ENCODE measurements around the gene BPIFB2. TPM values are rescaled to one million over a fixed set of nuclear protein-coding genes. Genes with fewer than 3 reads are reported as not detected.

BPIFB2 gene
- total RNA-seq, 1 donor from 2014 or later, result not detected

GRCh38 chr20:33061658-33062028 lies 54.1 kb downstream of the BPIFB2 start:
- no peaks in the 10 kb centered on the region for H3K27me3 ChIP-seq
- no peaks in the 10 kb centered on the region for H3K9me3 ChIP-seq
- H3K4me3 ChIP-seq, result no peak overlapping the region
- DNase-seq (no peak), ATAC-seq (no peak)
- no peak for TF ChIP-seq CTCF (IDR thresholded peaks at IDR 0.05)
- H3K36me3 ChIP-seq, result no peaks in the 10 kb centered on the region
- intact Hi-C loops (cut with DNase I), result no loop called here
- no peaks in the 10 kb centered on the region for H3K4me1 ChIP-seq
- no peak overlapping the region for H3K27ac ChIP-seq

GRCh38 chr20:33062105-33062824 lies 54.8 kb downstream of the BPIFB2 start:
- no peaks in the 10 kb centered on the region for H3K9me3 ChIP-seq
- ATAC-seq, result no peak
- DNase-seq, result no peak
- intact Hi-C loops (cut with DNase I), result no loop called here
- no peaks in the 10 kb centered on the region for H3K36me3 ChIP-seq
- no peaks in the 10 kb centered on the region for H3K4me1 ChIP-seq
- no peak overlapping the region for H3K4me3 ChIP-seq
- no peak for TF ChIP-seq CTCF (IDR thresholded peaks at IDR 0.05)
- H3K27me3 ChIP-seq, result no peaks in the 10 kb centered on the region
- H3K27ac ChIP-seq, result no peak overlapping the region

- H3K4me3 ChIP-seq, result no peak overlapping the region
- no peaks in the 10 kb centered on the region for H3K4me1 ChIP-seq
- ATAC-seq, result no peak
- TF ChIP-seq CTCF (IDR thresholded peaks at IDR 0.05), result no peak
- H3K27ac ChIP-seq, result no peak overlapping the region
- no peaks in the 10 kb centered on the region for H3K27me3 ChIP-seq
- intact Hi-C loops (cut with DNase I), result no loop called here
- no peak for DNase-seq
- no peaks in the 10 kb centered on the region for H3K9me3 ChIP-seq
- H3K36me3 ChIP-seq, result no peaks in the 10 kb centered on the region
Measured at GRCh38 chr20:33062825-33063149, 55.3 kb downstream of the BPIFB2 start.

GRCh38 chr20:33063271-33063670 lies 55.8 kb downstream of the BPIFB2 start:
- ATAC-seq (no peak), DNase-seq (no peak)
- TF ChIP-seq CTCF (IDR thresholded peaks at IDR 0.05), result no peak
- Histone ChIP-seq H3K9me3 (no peaks in the 10 kb centered on the region), H3K36me3 (no peaks in the 10 kb centered on the region), H3K27me3 (no peaks in the 10 kb centered on the region), H3K4me3 (no peak overlapping the region), H3K27ac (no peak overlapping the region), H3K4me1 (no peaks in the 10 kb centered on the region)
- intact Hi-C loops (cut with DNase I), result no loop called here

GRCh38 chr20:33064572-33065287 lies 57.2 kb downstream of the BPIFB2 start:
- DNase-seq (no peak), ATAC-seq (no peak)
- no peak overlapping the region for H3K27ac ChIP-seq
- no peaks in the 10 kb centered on the region for H3K9me3 ChIP-seq
- no peak for TF ChIP-seq CTCF (IDR thresholded peaks at IDR 0.05)
- intact Hi-C loops (cut with DNase I), result no loop called here
- H3K4me1 ChIP-seq, result no peaks in the 10 kb centered on the region
- no peaks in the 10 kb centered on the region for H3K27me3 ChIP-seq
- H3K4me3 ChIP-seq, result no peak overlapping the region
- H3K36me3 ChIP-seq, result no peaks in the 10 kb centered on the region
